Activated CD8-positive, alpha-beta T cell treated with anti-CD3 and anti-CD28 coated beads for 36 hours (primary cell): ENCODE results near the gene ZNF69. TPM values are rescaled to one million over a fixed set of nuclear protein-coding genes. Genes with fewer than 3 reads are reported as not detected.
"Not testable (repeated sequence)": the region's sequence is repeated elsewhere in the genome, so short reads cannot be mapped to it uniquely, and the experiment has no call there.

Experiments used
- ATAC-seq: fragments of 200-7000 bp; cut with Tn5 transposase; one replicate; pipeline ENCODE4 v1.10.0; 2021; ENCODE audit warnings: mild to moderate bottlenecking, moderate library complexity
- CTCF ChIA-PET: fragments of 350-600 bp; sonication (Branson Sonifier 250); formaldehyde crosslinking; loops from one replicate; lab custom pipeline; 2021; ENCODE audit warnings: antibody characterized with exemption; lab: Charles Lee
- POLR2A ChIA-PET: fragments of 350-600 bp; sonication (Branson Sonifier 250); formaldehyde crosslinking; loops from one replicate; lab custom pipeline; 2021; ENCODE audit warnings: antibody characterized with exemption; lab: Charles Lee
- DNase-seq: peaks from one replicate; pipeline ENCODE4 v3.0.0-alpha.2; 2020
- H3K27ac Mint-ChIP-seq: one replicate; pipeline ENCODE4 v1.8.0; 2021; ENCODE audit warnings: mild to moderate bottlenecking, mixed read lengths
- H3K27me3 Mint-ChIP-seq: one replicate; pipeline ENCODE4 v1.8.0; 2021; ENCODE audit warnings: mixed read lengths
- H3K36me3 Mint-ChIP-seq: one replicate; pipeline ENCODE4 v1.8.0; 2021; ENCODE audit warnings: low read depth, mixed read lengths
- H3K4me1 Mint-ChIP-seq: one replicate; pipeline ENCODE4 v1.8.0; 2021; ENCODE audit warnings: low read depth, mixed read lengths
- H3K4me3 Mint-ChIP-seq: one replicate; pipeline ENCODE4 v1.8.0; 2021; ENCODE audit warnings: mild to moderate bottlenecking, moderate library complexity, mixed read lengths
- H3K9me3 Mint-ChIP-seq: one replicate; pipeline ENCODE4 v1.8.0; 2021; ENCODE audit warnings: mixed read lengths
- CTCF ChIP-seq: fragments of 200-600 bp; IDR thresholded peaks from one replicate; pipeline ENCODE4 v1.8.0; 2022; ENCODE audit warnings: antibody characterized with exemption, mild to moderate bottlenecking
- intact Hi-C: fragments of 100-400 bp; cut with micrococcal nuclease; formaldehyde crosslinking; loops from one replicate; pipeline ENCODE4 v1.10.0; 2022
- total RNA-seq, 2 experiments: library from RNA; stranded (reverse); gene quantifications; one replicate each; pipeline ENCODE4 v1.2.3, GENCODE V29; 2021

The ZNF69 gene
- total RNA-seq, 2 experiments from 2014 or later: 1.8 to 3.1 TPM

GRCh38 chr19:11873762-11874161 lies 13.8 kb upstream of the ZNF69 start:
- Mint-ChIP-seq H3K36me3 (peaks cover 14% of the 10 kb centered on the region), H3K4me3 (no peak overlapping the region), H3K4me1 (peaks cover 3% of the 10 kb centered on the region), H3K9me3 (peaks cover 24% of the 10 kb centered on the region), H3K27ac (no peak overlapping the region), H3K27me3 (no peaks in the 10 kb centered on the region)
- no peak for ATAC-seq
- ChIA-PET CTCF (interaction anchor here (1.1 to 2.0 kb wide), 2 partner anchors 11 to 76 kb away, joined by 6 to 7 read pairs; partner anchors contain the start of gene ZNF491), POLR2A (no interaction called here)
- TF ChIP-seq CTCF: no peak
- no peak for DNase-seq
- intact Hi-C loops: no loop called here

GRCh38 chr19:11879687-11880266 lies 7.8 kb upstream of the ZNF69 start:
- TF ChIP-seq CTCF: peak; percentile 62
- H3K9me3 Mint-ChIP-seq, H3K27ac Mint-ChIP-seq, H3K36me3 Mint-ChIP-seq, H3K4me1 Mint-ChIP-seq, H3K4me3 Mint-ChIP-seq, POLR2A ChIA-PET, H3K27me3 Mint-ChIP-seq: not testable (repeated sequence)
- intact Hi-C loops: loop anchor here (2.0 kb wide), 1 partner anchor 261 kb away; the partner anchor contains the start of gene ZNF20
- DNase-seq (peak; percentile 68), ATAC-seq (peak; percentile 74)
- CTCF ChIA-PET: interaction anchor here (0.6 to 7.7 kb wide), 20 partner anchors 10 to 685 kb away, joined by 3 to 69 read pairs (median 4); partner anchors contain the start of genes ZNF20, ZNF491 and ZNF763

GRCh38 chr19:11880598-11880997 lies 7.0 kb upstream of the ZNF69 start:
- Mint-ChIP-seq H3K27ac (no peak overlapping the region), H3K36me3 (no peaks in the 10 kb centered on the region), H3K27me3 (peaks cover 1% of the 10 kb centered on the region), H3K9me3 (no peaks in the 10 kb centered on the region), H3K4me1 (peaks cover 3% of the 10 kb centered on the region), H3K4me3 (no peak overlapping the region)
- no peak for TF ChIP-seq CTCF
- ATAC-seq (no peak), DNase-seq (no peak)
- intact Hi-C loops: loop anchor here (2.0 kb wide), 1 partner anchor 260 kb away; the partner anchor contains the start of gene ZNF20
- CTCF ChIA-PET: interaction anchor here (0.6 to 7.7 kb wide), 12 partner anchors 11 to 281 kb away, joined by 3 to 69 read pairs (median 4); partner anchors contain the start of gene ZNF491
- POLR2A ChIA-PET: interaction anchor here (1.6 kb wide), 1 partner anchor 12 kb away, joined by 3 read pairs; no protein-coding TSS in a partner anchor

GRCh38 chr19:11881151-11881800 lies 6.3 kb upstream of the ZNF69 start:
- POLR2A ChIA-PET: interaction anchor here (1.6 kb wide), 1 partner anchor 11 kb away, joined by 3 read pairs; no protein-coding TSS in a partner anchor
- H3K36me3 Mint-ChIP-seq: no peaks in the 10 kb centered on the region
- peak; percentile 68 for TF ChIP-seq CTCF
- H3K4me1 Mint-ChIP-seq: peaks cover 2% of the 10 kb centered on the region
- peaks cover 2% of the 10 kb centered on the region for H3K9me3 Mint-ChIP-seq
- H3K27me3 Mint-ChIP-seq: peaks cover 1% of the 10 kb centered on the region
- H3K4me3 Mint-ChIP-seq: no peak overlapping the region
- CTCF ChIA-PET: interaction anchor here (0.6 to 7.7 kb wide), 9 partner anchors 11 to 280 kb away, joined by 3 to 69 read pairs (median 6); partner anchors contain the start of gene ZNF491
- intact Hi-C loops: loop anchor here (2.0 kb wide), 1 partner anchor 260 kb away; the partner anchor contains the start of gene ZNF20
- ATAC-seq: peak; percentile 81
- peak; percentile 76 for DNase-seq
- no peak overlapping the region for H3K27ac Mint-ChIP-seq
